Cardiac muscle cell (in vitro differentiated cells and primary cell): ENCODE data around the gene PSEN2. TPM values are rescaled to one million over a fixed set of nuclear protein-coding genes. Genes with fewer than 3 reads are reported as not detected.

Experiments
- DNase-seq, 2 donors: peaks; one replicate each; pipeline versions ENCODE4 v3.0.0 to v3.0.0-alpha.2; 2010 to 2017; ENCODE audit warnings: low read depth in 1 of 2, low spot score in 1 of 2
- H3K27ac ChIP-seq: fragments of 200-600 bp; sonication (generic); 2 replicates; pipeline ENCODE4 v1.5.1; 2016
- H3K27me3 ChIP-seq: fragments of 200-600 bp; sonication (generic); 2 replicates; pipeline ENCODE4 v1.6.0; 2016; ENCODE audit warnings: control low read depth
- H3K36me3 ChIP-seq: fragments of 200-600 bp; sonication (generic); 2 replicates; pipeline ENCODE4 v1.5.1; 2016; ENCODE audit warnings: control low read depth
- H3K4me1 ChIP-seq: fragments of 200-600 bp; sonication (generic); 2 replicates; pipeline ENCODE4 v1.8.1; 2017; ENCODE audit warnings: low read depth, mild to moderate bottlenecking, mixed run types
- H3K4me3 ChIP-seq: fragments of 200-600 bp; sonication (generic); 2 replicates; pipeline ENCODE4 v1.5.1; 2016; ENCODE audit warnings: mild to moderate bottlenecking
- H3K9me3 ChIP-seq: fragments of 200-600 bp; sonication (generic); 2 replicates; pipeline ENCODE4 v1.5.1; 2017; ENCODE audit warnings: low read depth, mild to moderate bottlenecking, control low read depth
- CTCF ChIP-seq: IDR thresholded peaks from 2 replicates; pipeline ENCODE4 v1.5.1; 2012; ENCODE audit warnings: low read depth, mild to moderate bottlenecking, low read length
- polyA plus RNA-seq: library from polyadenylated mRNA; unstranded; fragments of >200 nt; fragmentation: Nextera tagmentation; extraction: Ambion mirVana; gene quantifications from 2 replicates; pipeline ENCODE4 v1.2.1, GENCODE V29; 2016
- total RNA-seq: library from RNA; depleted of rRNA; stranded (reverse); fragments of >200 nt; gene quantifications from 2 replicates; pipeline ENCODE4 v1.2.3, GENCODE V29; 2016

PSEN2 gene
- total and polyA plus RNA-seq, 2 experiments from 2014 or later = 31.1 to 41.3 TPM

GRCh38 chr1:226867461-226868054 lies 2.9 kb upstream of the PSEN2 start:
- H3K27me3 ChIP-seq = no peaks in the 10 kb centered on the region
- peaks cover 8% of the 10 kb centered on the region for H3K4me1 ChIP-seq
- TF ChIP-seq CTCF = no peak
- H3K27ac ChIP-seq = no peak overlapping the region
- no peak for DNase-seq
- H3K36me3 ChIP-seq = no peaks in the 10 kb centered on the region
- H3K4me3 ChIP-seq = no peak overlapping the region
- H3K9me3 ChIP-seq = no peaks in the 10 kb centered on the region

GRCh38 chr1:226868726-226869125 lies 1.7 kb upstream of the PSEN2 start:
- H3K27ac ChIP-seq = no peak overlapping the region
- no peak for DNase-seq
- no peaks in the 10 kb centered on the region for H3K36me3 ChIP-seq
- H3K4me3 ChIP-seq = no peak overlapping the region
- TF ChIP-seq CTCF = no peak
- H3K9me3 ChIP-seq = no peaks in the 10 kb centered on the region
- no peaks in the 10 kb centered on the region for H3K27me3 ChIP-seq
- peaks cover 8% of the 10 kb centered on the region for H3K4me1 ChIP-seq

GRCh38 chr1:226870026-226870400 lies 403 bp upstream of the PSEN2 start:
- Histone ChIP-seq H3K4me1 (peaks cover 12% of the 10 kb centered on the region), H3K4me3 (peak overlapping the region; percentile 82), H3K27ac (peak overlapping the region; percentile 3), H3K36me3 (no peaks in the 10 kb centered on the region), H3K27me3 (no peaks in the 10 kb centered on the region), H3K9me3 (no peaks in the 10 kb centered on the region)
- no peak for TF ChIP-seq CTCF
- no peak for DNase-seq

GRCh38 chr1:226871636-226872327 lies 1.4 kb downstream of the PSEN2 start:
- Histone ChIP-seq H3K27me3 (no peaks in the 10 kb centered on the region), H3K4me3 (no peak overlapping the region), H3K36me3 (no peaks in the 10 kb centered on the region), H3K4me1 (peaks cover 14% of the 10 kb centered on the region), H3K9me3 (no peaks in the 10 kb centered on the region), H3K27ac (no peak overlapping the region)
- DNase-seq = no peak
- no peak for TF ChIP-seq CTCF

GRCh38 chr1:226872437-226872836 lies 2.0 kb downstream of the PSEN2 start:
- no peaks in the 10 kb centered on the region for H3K27me3 ChIP-seq

More at GRCh38 chr1:226872437-226872836, 2.0 kb downstream of the PSEN2 start:
- TF ChIP-seq CTCF = no peak
- peak in 1 of 2 donors; percentile 53 for DNase-seq
- H3K27ac ChIP-seq = no peak overlapping the region
- no peaks in the 10 kb centered on the region for H3K9me3 ChIP-seq
- no peak overlapping the region for H3K4me3 ChIP-seq
- H3K4me1 ChIP-seq = peaks cover 14% of the 10 kb centered on the region
- no peaks in the 10 kb centered on the region for H3K36me3 ChIP-seq
